PFSK-1 (cell line): Measurements from ENCODE around the gene COX14.

Source experiments
- FOXP2 ChIP-seq: optimal IDR thresholded peaks from 2 replicates; pipeline ENCODE3; 2011; ENCODE audit warnings: borderline replicate concordance, control low read depth, inconsistent platforms; ENCODE audit not compliant: insufficient read depth; ENCODE audit errors: extremely low read length, extremely low read depth
- POLR2AphosphoS5 ChIP-seq: IDR thresholded peaks from 2 replicates; pipeline ENCODE4 v1.6.1; 2012; ENCODE audit warnings: low read depth, mild to moderate bottlenecking, control low read depth, low read length, moderate library complexity
- REST ChIP-seq, 2 experiments: IDR thresholded peaks; 2 replicates each; pipeline versions ENCODE4 v1.6.1 to v1.8.0; 2011 to 2012; ENCODE audit warnings: low read depth in 2 of 2, low read length in 2 of 2, control low read depth in 1 of 2, inconsistent platforms in 1 of 2, mild to moderate bottlenecking in 1 of 2, moderate library complexity in 1 of 2; ENCODE audit not compliant: insufficient read depth in 1 of 2
- SIN3A ChIP-seq: IDR thresholded peaks from 2 replicates; pipeline ENCODE4 v1.6.1; 2012; ENCODE audit warnings: mild to moderate bottlenecking, low read length, moderate library complexity, borderline replicate concordance; ENCODE audit not compliant: insufficient read depth

- TF ChIP-seq SIN3A (no peak), POLR2AphosphoS5 (no peak), FOXP2 (no peak), REST (IDR thresholded peaks at IDR 0.05; ENCODE audit: insufficient read depth in 1 of 2, low read depth in 2 of 2, low read length in 2 of 2) (no peak)
These were observed 17.3 kb downstream of the COX14 start for GRCh38 chr12:50129290-50129689.
